NK-92 (cell line): ENCODE measurements around the gene LEMD1.

Experiments
- DNase-seq: peaks from one replicate; lab custom pipeline; 2025; ENCODE audit not compliant: unreplicated experiment; lab: John Stamatoyannopoulos, UW

LEMD1 gene

GRCh38 chr1:205337481-205337880, 84.4 kb downstream of the LEMD1 start:
- no peak for DNase-seq

GRCh38 chr1:205335692-205336091, 86.2 kb downstream of the LEMD1 start:
- no peak for DNase-seq

- DNase-seq: no peak
Measured at GRCh38 chr1:205332015-205332791, 89.7 kb downstream of the LEMD1 start.
